Activated B cell treated with CpG ODN at 0.5 μM for 24 hours (primary cell): ENCODE measurements around the gene CAMSAP1. TPM values are rescaled to one million over a fixed set of nuclear protein-coding genes. Genes with fewer than 3 reads are reported as not detected.

Experiments
- ATAC-seq: fragments of 200-7000 bp; cut with Tn5 transposase; one replicate; pipeline ENCODE4 v1.10.0; 2021; ENCODE audit warnings: low read depth, mild to moderate bottlenecking, moderate library complexity
- CTCF ChIA-PET: fragments of 350-600 bp; sonication (Branson Sonifier 250); formaldehyde crosslinking; loops from one replicate; lab custom pipeline; 2021; ENCODE audit warnings: antibody characterized with exemption; lab: Charles Lee
- POLR2A ChIA-PET: fragments of 350-600 bp; sonication (Branson Sonifier 250); formaldehyde crosslinking; loops from one replicate; lab custom pipeline; 2021; ENCODE audit warnings: antibody characterized with exemption; lab: Charles Lee
- DNase-seq: peaks from one replicate; pipeline ENCODE4 v3.0.0; 2022
- H3K27ac Mint-ChIP-seq: one replicate; pipeline ENCODE4 v1.8.0; 2020; ENCODE audit warnings: mixed read lengths
- H3K27me3 Mint-ChIP-seq: one replicate; pipeline ENCODE4 v1.8.0; 2021; ENCODE audit warnings: mixed read lengths
- H3K36me3 Mint-ChIP-seq: one replicate; pipeline ENCODE4 v1.8.0; 2021; ENCODE audit warnings: low read depth, mixed read lengths
- H3K4me1 Mint-ChIP-seq: one replicate; pipeline ENCODE4 v1.8.0; 2021; ENCODE audit warnings: mixed read lengths
- H3K4me3 Mint-ChIP-seq: one replicate; pipeline ENCODE4 v1.8.0; 2020; ENCODE audit warnings: mild to moderate bottlenecking, mixed read lengths
- H3K9me3 Mint-ChIP-seq: one replicate; pipeline ENCODE4 v1.8.0; 2020; ENCODE audit warnings: mixed read lengths
- CTCF ChIP-seq: fragments of 200-600 bp; IDR thresholded peaks from one replicate; pipeline ENCODE4 v1.8.0; 2022; ENCODE audit warnings: antibody characterized with exemption, mild to moderate bottlenecking
- intact Hi-C: fragments of 100-400 bp; cut with micrococcal nuclease; formaldehyde crosslinking; loops from one replicate; pipeline ENCODE4 v1.15.1; 2024
- total RNA-seq: library from RNA; stranded (reverse); gene quantifications from 2 replicates; pipeline ENCODE4 v1.2.3, GENCODE V29; 2022

The CAMSAP1 gene
- total RNA-seq, 1 donor from 2014 or later, result 16.9 TPM

- Mint-ChIP-seq H3K4me1 (no peaks in the 10 kb centered on the region), H3K27me3 (no peaks in the 10 kb centered on the region), H3K27ac (no peak overlapping the region), H3K9me3 (peaks cover 15% of the 10 kb centered on the region), H3K36me3 (peaks cover 34% of the 10 kb centered on the region), H3K4me3 (no peak overlapping the region)
- ChIA-PET CTCF (no interaction called here), POLR2A (no interaction called here)
- intact Hi-C loops, result no loop called here
- ATAC-seq (no peak), DNase-seq (no peak)
- TF ChIP-seq CTCF, result no peak
Measured at GRCh38 chr9:135840539-135840938, 66.8 kb downstream of the CAMSAP1 start.

- H3K27ac Mint-ChIP-seq, result no peak overlapping the region
- POLR2A ChIA-PET, result no interaction called here
- no peak for TF ChIP-seq CTCF
- H3K4me1 Mint-ChIP-seq, result no peaks in the 10 kb centered on the region
- peaks cover 30% of the 10 kb centered on the region for H3K36me3 Mint-ChIP-seq
- H3K4me3 Mint-ChIP-seq, result no peak overlapping the region
- ATAC-seq (no peak), DNase-seq (no peak)
- peaks cover 11% of the 10 kb centered on the region for H3K9me3 Mint-ChIP-seq
- intact Hi-C loops, result no loop called here
- CTCF ChIA-PET, result no interaction called here
- no peaks in the 10 kb centered on the region for H3K27me3 Mint-ChIP-seq
Measured at GRCh38 chr9:135840107-135840506, 67.2 kb downstream of the CAMSAP1 start.

GRCh38 chr9:135839516-135839915 lies 67.8 kb downstream of the CAMSAP1 start:
- intact Hi-C loops, result no loop called here

GRCh38 chr9:135835131-135835530 lies 72.2 kb downstream of the CAMSAP1 start:
- Mint-ChIP-seq H3K36me3 (peaks cover 18% of the 10 kb centered on the region), H3K27me3 (no peaks in the 10 kb centered on the region), H3K9me3 (no peaks in the 10 kb centered on the region), H3K4me3 (no peak overlapping the region), H3K27ac (no peak overlapping the region), H3K4me1 (peaks cover 2% of the 10 kb centered on the region)
- no peak for ATAC-seq
- no peak for DNase-seq
- no peak for TF ChIP-seq CTCF
- CTCF ChIA-PET, result no interaction called here
- intact Hi-C loops, result no loop called here
- POLR2A ChIA-PET, result no interaction called here

More at GRCh38 chr9:135839516-135839915, 67.8 kb downstream of the CAMSAP1 start:
- CTCF ChIA-PET, result no interaction called here
- H3K27me3 Mint-ChIP-seq, result no peaks in the 10 kb centered on the region
- POLR2A ChIA-PET, result no interaction called here
- peaks cover 25% of the 10 kb centered on the region for H3K36me3 Mint-ChIP-seq
- no peaks in the 10 kb centered on the region for H3K4me1 Mint-ChIP-seq
- DNase-seq (no peak), ATAC-seq (no peak)
- no peak overlapping the region for H3K27ac Mint-ChIP-seq
- H3K9me3 Mint-ChIP-seq, result peaks cover 7% of the 10 kb centered on the region
- H3K4me3 Mint-ChIP-seq, result no peak overlapping the region
- no peak for TF ChIP-seq CTCF

- no peaks in the 10 kb centered on the region for H3K27me3 Mint-ChIP-seq
- ChIA-PET CTCF (no interaction called here), POLR2A (no interaction called here)
- no peak for DNase-seq
- peaks cover 3% of the 10 kb centered on the region for H3K9me3 Mint-ChIP-seq
- H3K27ac Mint-ChIP-seq, result no peak overlapping the region
- H3K36me3 Mint-ChIP-seq, result peaks cover 26% of the 10 kb centered on the region
- ATAC-seq, result no peak
- TF ChIP-seq CTCF, result no peak
- intact Hi-C loops, result no loop called here
- peaks cover 2% of the 10 kb centered on the region for H3K4me1 Mint-ChIP-seq
- no peak overlapping the region for H3K4me3 Mint-ChIP-seq
Measured at GRCh38 chr9:135833864-135834263, 73.5 kb downstream of the CAMSAP1 start.
